Effector CD8-positive, alpha-beta T cell (primary cell): ENCODE data around the gene KCNQ5.

Experiments used
- DNase-seq: peaks from one replicate; lab custom pipeline; 2025; lab: John Stamatoyannopoulos, UW

KCNQ5 gene

DNA sequence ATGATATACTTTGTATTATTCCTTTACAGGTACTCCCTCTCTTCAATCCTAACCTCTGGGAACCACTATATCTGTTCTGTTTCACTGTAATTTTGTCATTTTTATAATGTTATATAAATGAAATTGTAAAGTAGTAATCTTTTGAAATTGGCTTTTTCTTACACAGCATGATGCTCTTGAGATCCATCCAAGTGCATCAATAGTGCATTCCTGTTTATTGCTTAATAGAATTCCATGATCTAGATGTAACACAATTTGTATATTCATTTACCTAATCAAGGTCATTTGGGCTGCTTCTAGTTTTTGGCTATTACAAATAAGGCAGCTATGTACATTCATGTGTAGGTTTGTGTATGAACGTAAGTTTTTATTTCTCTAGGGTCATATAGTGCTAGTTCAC, 428.8 kb downstream of the KCNQ5 start:
- no peak for DNase-seq

DNA sequence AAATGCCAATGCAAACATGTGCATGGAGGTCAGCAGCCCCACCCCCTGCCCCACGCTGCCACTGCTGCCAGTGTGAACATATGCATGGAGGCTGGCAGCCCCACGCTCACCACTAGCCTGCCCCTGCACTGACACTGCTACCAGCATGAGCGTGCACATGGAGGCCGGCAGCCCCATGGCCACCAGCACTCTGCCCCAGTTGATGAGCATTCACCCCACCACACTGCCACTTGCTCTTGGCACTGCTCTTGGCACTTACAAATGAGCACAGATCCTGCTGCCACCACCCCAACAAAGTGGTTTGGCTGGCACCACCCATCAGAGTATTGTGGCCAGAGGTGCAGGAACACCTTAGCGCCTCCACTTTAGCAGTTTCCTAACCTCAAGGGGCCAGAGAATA, 429.3 kb downstream of the KCNQ5 start:
- no peak for DNase-seq

DNA sequence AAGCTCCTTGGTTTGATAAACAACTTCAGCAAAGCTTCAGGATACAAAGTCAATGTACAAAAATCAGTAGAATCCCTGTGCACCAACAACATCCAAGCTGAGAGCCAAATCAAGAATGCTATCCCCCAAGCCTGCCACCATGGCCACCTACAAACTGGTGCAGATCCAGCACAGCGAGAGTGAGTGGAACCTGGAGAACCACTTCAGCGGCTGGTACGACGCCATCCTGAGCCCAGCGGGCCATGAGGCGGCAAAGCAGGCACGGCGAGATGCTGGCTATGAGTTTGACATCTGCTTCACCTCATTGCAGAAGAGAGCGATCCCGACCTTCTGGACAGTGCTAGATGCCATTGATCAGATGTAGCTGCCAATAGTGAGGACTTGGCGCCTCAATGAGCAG, 433.1 kb downstream of the KCNQ5 start:
- no peak for DNase-seq

DNA sequence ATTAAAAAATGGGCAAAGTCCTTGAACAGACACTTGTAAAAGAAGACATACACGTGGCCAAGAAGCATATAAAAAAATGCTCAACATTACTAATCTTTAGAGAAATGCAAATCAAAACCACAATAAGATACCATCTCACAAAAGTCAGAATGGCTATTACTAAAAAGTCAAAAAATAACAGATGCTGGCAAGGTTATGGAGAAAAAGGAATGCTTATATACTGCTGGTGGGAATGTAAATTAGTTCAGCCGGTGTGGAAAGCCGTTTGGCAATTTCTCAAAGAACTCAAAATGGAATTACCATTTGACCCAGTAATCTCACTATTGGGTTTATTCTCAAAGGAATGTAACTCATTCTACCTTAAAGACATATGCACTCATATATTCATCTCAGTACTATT, 436.9 kb downstream of the KCNQ5 start:
- DNase-seq: no peak

DNA sequence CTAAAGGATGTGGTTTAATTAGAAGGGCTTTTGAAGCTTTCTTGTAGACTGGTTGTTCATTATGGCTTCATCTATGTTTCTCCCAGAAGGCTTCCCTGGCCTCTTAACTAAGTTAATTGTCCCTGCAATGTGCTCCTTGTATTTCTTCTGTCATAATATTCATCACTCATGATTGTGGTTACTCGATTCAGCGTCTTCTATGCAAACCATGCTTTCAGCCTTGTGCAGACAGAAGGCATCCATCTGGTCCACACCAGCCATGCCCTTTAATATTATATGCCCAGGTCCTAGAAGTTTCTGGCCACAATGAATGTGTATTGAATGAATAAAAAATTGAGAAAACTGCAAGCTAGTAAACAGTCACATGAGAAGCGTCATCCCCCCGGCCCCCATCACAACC, 440.3 kb downstream of the KCNQ5 start:
- DNase-seq: no peak

DNA sequence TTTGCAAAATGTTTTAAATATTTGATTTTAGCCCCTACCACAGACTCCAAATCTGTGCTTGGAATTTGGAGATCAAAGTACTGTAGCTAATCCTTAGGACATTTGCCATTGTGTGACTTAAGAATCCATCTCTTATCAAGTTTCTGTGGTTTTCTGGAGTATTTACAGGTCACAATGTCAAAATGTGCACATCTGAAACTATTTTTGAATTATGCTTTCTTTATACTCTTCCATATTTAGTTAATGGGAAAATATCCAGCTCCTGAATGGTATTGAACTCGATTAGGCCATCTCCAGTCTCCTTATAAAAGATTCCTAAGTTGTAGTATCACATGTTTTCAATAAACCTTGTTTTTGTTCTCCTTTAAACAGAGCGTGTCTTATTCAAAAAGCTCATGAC, 441.0 kb downstream of the KCNQ5 start:
- DNase-seq: no peak

DNA sequence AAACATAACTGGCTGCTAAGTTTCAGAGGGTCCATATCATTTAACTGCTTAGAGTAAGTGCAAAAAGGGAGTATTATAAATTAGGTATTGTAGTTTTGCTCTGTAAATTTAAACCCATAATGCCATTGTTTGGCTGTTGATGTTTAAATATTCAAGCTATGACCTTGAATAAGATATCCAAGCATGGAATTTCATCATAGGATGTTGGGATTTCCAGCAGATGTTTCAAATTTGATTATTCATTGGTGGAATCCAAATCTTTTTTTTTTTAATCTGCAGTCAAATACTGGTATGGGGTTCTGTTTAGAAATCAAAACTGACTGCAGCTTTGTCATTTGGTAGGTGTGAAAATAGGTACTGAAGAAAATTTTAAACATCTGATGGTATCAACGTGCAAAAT, 442.4 kb downstream of the KCNQ5 start:
- no peak for DNase-seq

DNA sequence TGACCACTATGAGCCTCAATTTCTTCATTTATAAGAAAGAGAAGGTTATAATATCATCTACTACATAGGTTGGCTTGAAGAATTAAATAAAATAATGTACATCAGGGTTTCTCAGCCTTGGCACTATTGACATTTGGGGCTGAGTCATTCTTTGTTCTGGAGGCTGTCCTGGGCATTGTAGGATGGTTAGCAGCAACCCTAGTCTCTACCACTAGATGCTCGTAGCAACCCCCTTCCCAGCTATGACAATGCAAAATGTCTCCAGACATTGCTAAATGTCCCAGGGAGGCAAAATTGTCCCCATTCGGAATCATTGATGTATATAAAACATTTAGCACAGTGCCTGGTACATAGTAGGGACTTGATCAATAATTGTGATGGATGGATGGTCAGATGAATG, 451.4 kb downstream of the KCNQ5 start:
- no peak for DNase-seq

DNA sequence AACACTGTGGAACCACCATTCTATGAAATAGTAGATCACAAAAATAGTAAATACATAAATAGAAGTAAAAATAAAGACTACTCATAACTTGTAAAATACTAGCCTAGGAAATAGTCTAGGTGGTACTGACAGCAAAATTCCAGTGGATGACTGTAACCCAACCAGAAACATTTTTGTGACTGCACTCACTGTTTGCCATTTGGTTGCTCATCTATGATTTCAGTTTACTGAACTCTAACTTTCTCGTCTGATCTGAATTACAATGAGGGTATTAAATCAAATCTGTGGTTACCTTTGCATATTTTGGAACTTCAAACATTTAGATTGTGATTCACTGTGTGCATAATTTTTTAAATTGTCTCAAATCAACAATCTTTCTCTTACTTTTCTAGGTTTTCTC, 452.3 kb downstream of the KCNQ5 start:
- DNase-seq: no peak

DNA sequence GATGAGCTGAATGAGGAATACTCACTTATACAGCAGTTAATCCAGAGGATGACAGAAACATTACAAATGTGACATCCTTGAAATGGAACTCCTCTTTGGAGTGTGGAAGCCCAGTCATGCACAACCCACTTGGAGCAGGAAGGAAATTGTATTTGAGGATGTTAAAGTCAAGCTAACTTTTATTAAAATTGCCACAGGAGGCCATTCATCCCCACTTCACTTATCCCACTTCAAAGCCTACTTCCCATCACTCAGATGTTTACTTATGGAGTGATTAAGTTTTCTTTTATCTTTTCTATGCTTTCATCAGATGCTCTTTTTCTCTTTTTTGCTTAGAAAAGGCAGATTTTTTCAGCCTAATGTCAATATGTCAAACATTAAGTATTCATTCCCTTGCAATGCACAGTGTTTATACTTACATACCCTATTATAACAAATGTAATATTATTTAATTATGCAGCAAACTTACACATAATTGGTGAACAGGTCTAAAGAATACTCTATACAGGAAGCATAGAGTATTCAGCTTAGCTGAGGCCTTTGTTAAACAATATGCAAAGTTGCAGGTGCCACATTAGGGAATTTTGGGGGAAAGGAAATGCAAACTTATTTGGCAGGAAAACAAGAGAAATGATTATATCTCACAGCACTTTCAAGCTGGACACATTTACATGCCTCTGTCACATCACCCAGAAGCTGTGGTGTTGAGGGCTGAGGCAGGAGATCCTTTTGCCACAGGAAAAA, 454.5 kb downstream of the KCNQ5 start:
- no peak for DNase-seq

DNA sequence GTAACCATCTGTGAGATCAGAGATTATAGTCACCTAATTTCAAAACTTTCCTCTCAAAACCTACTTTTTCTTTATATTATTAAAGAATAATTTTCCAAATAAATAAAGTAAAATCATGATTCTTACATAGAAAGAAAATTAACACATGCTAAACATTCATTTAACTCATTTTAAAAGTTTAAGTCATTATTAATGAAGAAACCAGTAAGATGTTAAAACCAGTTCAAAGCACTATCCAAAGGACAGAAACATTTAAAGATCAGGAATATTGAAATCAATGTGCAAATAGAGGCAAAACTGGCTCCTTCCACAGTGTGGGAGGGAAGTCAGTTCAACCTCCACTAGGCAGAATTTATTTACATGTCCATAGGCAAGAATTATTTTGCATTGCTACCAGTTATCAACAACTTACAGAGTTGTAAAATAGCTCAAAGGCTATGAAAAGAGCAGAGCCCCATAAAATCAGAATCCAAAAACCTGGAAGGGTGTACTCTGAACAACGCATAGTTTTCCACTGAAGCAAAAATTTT, 456.5 kb downstream of the KCNQ5 start:
- no peak for DNase-seq

DNA sequence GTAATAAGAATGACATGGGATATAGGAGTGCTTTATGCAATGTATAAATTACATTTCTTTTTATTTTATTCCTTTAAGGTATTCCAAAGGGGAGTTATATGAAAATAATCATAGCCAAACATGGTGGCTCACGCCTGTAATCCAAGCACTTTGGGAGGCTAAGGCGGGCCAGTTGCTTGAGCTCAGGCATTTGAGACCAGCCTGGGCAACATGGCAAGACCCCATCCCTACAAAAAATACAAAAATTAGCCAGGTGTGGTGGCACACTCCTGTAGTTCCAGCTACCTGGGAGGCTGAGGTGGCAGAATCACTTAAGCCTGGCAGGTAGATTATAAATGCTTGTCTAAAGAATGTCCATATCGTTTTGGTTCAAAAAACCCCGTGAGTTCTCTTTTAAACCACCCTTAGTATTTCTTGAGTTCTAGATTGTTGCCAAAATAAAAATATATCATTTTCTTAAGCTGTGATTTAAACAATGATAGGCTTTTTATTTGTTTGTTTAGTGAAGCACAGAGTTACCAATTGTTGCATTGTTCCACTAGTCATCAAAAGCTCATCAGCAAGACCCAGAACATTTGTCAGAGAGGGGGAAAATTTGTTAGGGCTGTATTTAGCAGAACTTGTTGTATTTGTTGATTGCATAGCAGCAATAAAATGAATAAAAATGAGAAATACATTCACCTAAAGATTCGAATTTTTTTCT, 457.2 kb downstream of the KCNQ5 start:
- no peak for DNase-seq

DNA sequence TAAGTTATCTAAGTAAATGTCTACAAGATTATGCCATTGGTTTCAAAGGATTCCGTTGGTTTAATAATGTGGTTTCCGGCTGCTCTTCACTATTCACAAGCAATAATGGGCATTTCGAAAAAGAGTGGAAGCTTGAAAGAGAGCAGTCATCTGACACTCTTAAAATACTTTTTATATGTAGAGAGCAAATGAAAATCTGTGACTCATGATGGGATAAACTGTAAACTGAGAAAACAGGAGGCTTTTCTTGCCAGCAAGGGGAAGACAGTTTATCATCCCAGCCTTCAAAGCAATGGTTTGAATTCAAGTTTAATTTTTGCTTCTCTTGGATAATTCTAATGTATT, 457.7 kb downstream of the KCNQ5 start:
- DNase-seq: no peak

DNA sequence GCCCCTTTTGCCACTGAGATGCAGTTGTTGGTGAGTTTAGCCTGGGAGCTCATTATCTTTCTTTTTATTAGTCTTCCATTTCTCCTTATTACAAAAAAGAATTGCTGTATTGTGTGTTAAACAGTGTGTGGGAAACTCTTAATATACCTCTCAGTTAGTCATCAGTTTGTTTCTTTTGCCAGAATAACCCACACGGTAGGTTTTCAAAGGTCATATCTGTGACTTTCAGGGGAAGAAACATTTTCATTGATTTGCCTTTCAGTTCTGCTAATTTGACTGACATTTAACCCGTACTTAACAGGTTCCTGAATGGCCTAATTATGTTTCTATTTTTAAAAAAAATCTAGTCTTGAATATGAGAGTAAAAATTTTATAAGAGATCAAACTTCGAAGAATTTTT, 458.1 kb downstream of the KCNQ5 start:
- no peak for DNase-seq

DNA sequence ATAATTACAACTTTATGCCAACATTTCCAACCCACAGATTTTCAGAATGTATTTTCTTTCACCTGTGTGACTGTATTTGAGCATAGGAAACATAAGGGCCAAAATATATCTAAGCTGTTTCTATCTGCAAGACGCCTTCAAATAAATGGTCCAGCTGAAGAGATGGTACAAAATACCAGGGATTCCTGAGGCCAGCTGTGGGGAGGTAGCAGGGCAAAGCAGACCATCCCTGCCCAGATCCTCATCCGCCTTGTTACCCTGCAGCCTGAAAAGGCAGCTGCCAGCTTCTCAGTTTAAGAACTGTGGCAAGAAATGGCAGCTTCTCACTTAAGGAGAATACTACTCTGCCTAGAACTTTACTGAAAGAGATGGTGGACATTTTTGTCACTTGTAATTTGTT, 460.1 kb downstream of the KCNQ5 start:
- DNase-seq: no peak

DNA sequence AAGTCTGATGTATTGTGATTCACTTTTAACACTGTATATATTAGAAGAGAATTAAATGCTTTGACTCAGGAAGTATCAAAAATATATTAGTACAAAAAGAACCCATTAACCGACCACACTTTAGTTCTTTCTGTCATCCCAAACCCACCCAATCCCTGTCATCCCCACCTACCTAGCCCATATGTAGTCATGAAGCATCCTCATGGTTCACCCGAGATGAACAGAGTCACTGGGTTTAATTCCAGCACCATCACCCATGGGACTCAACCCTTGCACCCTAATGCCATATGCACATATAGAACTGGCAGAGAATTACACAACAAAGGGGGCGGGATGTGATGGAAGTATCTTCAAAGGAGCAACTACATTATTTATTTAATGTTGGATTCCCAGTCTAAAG, 462.0 kb downstream of the KCNQ5 start:
- no peak for DNase-seq

DNA sequence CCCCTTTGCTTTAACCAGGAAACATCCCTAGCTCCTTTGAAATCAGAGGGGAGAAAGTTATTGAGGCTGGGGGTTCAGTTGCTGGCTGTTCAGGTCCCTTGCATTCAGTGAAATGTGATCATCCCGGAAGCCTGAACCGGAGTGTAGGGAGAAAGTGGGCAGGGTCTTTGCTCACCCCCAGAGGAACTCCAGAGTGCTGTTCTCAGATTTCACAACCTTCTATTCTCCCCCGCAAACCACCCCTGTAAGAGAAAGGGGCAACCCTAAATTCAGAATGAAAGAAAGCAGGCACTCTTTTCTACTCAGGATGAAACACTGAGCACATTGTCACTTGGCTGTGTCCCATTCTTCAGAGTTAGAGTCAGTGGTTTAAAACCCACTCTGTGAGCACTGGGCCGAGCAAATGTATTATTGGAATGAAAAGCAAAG, 463.6 kb downstream of the KCNQ5 start:
- DNase-seq: no peak

DNA sequence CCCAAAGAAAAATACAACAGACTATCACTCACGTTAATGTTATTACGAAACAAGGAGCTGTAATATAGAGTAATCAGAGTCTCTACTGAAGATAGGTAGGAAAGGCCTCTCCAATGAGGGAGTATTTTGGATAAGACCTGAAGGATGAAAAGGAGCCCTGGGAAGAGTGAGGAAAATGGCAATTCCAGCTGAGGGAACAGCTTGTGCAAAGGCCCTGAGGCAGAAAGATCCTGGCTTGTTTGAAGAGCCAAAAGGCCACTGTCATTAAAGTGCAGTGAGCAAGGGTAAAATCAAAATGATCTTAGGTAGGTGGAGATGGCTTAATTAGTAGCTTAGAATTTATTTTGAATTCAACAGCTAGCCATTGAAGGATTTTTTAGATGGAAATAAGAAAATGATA, 464.9 kb downstream of the KCNQ5 start:
- no peak for DNase-seq

DNA sequence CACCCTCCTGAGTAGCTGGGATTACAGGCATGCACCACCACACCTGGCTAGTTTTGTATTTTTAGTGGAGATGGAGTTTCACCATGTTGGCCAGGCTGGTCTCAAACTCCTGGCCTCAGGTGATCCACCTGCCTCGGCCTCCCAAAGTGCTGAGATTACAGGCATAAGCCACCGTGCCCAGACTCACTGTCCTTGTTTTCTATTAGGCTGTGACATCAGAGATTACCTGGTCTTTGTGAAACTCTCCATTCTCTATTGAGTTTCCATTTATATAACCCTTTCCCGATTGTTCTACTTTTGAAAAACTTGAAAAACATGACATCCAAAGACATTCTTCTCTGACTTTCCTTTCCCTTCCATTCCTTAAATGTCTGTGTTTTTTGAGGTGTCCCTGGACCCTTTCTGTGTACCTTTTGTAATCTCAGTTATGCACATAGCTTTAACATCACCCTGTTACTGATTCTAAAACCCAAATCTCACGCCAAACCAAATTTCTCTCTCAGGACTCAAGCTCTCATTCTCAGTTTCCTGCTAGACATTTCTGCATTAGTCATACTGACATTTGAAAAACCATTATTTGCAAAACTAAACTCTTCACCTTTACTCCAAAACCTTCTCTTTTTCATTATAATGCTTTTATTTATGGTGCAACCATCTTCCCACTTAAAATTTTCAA, 466.4 kb downstream of the KCNQ5 start:
- no peak for DNase-seq

DNA sequence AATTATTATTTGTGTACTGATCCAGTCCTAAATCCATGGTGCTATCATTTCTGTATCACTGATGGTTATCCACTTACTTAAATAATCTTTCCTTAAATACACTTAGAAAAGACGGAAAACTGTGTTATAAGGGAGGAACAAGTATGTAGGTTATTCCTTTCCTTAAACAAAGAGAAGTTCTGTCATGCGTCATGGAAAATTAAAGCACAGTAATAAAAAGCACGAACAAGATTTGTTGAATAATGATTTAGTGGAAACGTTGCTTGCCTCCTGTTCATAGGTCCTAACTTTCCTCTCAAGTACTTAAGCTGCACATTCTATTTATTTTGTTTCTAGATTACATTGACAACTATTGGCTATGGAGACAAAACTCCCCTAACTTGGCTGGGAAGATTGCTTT, 483.1 kb downstream of the KCNQ5 start:
- no peak for DNase-seq

DNA sequence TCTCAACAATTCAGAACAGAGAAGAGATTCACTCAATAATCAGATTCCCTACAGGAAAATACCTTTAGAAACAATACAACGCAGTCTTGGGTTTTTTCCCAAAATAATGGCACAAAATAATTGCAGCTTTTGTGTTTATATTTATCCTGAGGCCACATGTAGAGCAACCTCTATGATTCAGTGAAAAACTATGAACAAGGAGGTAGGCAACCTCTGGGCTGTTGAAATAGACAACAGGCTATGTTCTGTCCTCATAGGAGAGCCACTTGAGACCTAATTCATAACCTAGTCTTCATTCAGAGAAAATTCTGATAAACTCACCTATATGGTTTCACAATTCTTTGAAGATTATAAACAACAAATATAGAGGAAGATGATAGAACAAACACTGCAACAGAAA, 485.2 kb downstream of the KCNQ5 start:
- DNase-seq: no peak

DNA sequence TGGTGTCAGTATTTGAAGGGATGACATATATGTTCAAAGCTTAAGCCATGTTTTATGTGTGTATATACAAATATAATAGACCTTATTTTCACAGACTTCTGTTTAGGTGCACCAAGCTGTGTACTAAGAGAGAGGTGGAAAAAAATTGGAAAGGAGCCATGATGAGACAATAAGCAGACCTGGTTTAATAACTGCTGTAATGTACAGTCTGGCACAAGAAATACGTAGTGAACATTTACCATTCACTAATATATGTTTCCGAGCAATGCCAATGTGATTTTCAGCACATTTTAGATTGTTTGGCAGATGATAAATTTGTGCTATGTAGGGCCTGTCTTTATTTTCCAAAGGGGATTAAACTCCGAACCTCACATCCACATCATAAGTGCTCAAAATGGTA, 487.1 kb downstream of the KCNQ5 start:
- no peak for DNase-seq

DNA sequence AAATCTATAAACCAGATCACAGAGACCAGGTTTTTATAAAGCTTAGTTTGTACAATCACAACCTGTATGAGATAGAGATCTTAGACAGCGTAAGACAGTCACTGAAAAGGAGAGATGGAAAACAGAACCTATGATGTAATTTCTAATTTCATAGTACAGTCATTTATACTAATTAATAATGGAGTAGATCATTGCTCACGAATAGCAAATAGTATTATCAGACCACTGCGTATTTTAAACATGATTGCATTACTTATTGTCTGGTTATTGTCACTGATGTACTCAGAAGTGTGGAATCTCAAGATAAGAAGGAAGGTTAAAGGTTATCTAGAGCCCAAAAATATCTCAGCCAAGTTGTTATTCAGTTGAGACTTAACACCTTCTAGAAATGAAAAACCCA, 487.8 kb downstream of the KCNQ5 start:
- DNase-seq: no peak
